HCT116 (cell line): Measurements from ENCODE around the gene ZNF667. TPM values are rescaled to one million over a fixed set of nuclear protein-coding genes. Genes with fewer than 3 reads are reported as not detected.

Experiments
- ATAC-seq: fragments of 200-7000 bp; cut with Tn5 transposase; 2 replicates; pipeline ENCODE4 v1.9.1; 2020; ENCODE audit warnings: mild to moderate bottlenecking, moderate library complexity
- BruUV-seq: library from RNA; stranded (reverse); fragments of 400-500 nt; replicated peaks from 2 replicates; lab custom pipeline; 2021; lab: Mats Ljungman, UMichigan
- CTCF ChIA-PET: fragments of 300-600 bp; sonication (Branson Sonifier 250); formaldehyde crosslinking; loops from one replicate; lab custom pipeline; 2021; ENCODE audit warnings: antibody characterized with exemption; lab: Charles Lee
- POLR2A ChIA-PET: fragments of 300-600, 350-600 bp; sonication (Branson Sonifier 250); formaldehyde crosslinking; loops from one replicate; lab custom pipeline; 2021; ENCODE audit warnings: antibody characterized with exemption; lab: Charles Lee
- RAD21 ChIA-PET, 2 experiments: fragments of 300-600 bp; sonication (Branson Sonifier 250); formaldehyde crosslinking; loops; one replicate each; lab custom pipeline; 2023; ENCODE audit warnings: low total read pairs in 2 of 2; ENCODE audit not compliant: uncharacterized antibody in 2 of 2, unreplicated experiment in 2 of 2, low non-redundant PET in 1 of 2; lab: Charles Lee
- DNase-seq: peaks from one replicate; pipeline ENCODE4 v3.0.0-alpha.2; 2010; ENCODE audit warnings: low read depth, low spot score
- H2AFZ ChIP-seq: fragments of 200-600 bp; shearing (Covaris generic), sonication (generic); 2 replicates; pipeline ENCODE4 v1.6.1; 2017; ENCODE audit warnings: low read depth, mixed run types, mixed read lengths, antibody characterized with exemption, low read length; ENCODE audit not compliant: poor library complexity, severe bottlenecking
- H3K27ac ChIP-seq: 2 replicates; pipeline ENCODE4 v1.5.1; 2012; ENCODE audit warnings: low read depth, low read length
- H3K27me3 ChIP-seq: fragments of 200-600 bp; sonication (generic); 2 replicates; pipeline ENCODE4 v1.6.1; 2016; ENCODE audit warnings: mixed run types, low read length, mixed read lengths; ENCODE audit not compliant: insufficient read depth
- H3K36me3 ChIP-seq, 2 experiments: fragments of 200-500 bp in 1 of 2; fragments of 200-600 bp in 1 of 2; sonication (Bioruptor generic) in 1 of 2; sonication (generic) in 1 of 2; 2 replicates each; pipeline versions ENCODE4 v1.5.1 to v1.6.1; 2014 to 2016; ENCODE audit warnings: low read length in 2 of 2, inconsistent platforms in 1 of 2, mixed read lengths in 1 of 2, mixed run types in 1 of 2; ENCODE audit not compliant: insufficient read depth in 2 of 2, control insufficient read depth in 1 of 2
- H3K4me1 ChIP-seq, 2 experiments: fragments of 200-600 bp in 1 of 2; sonication (generic) in 1 of 2; 2 replicates each; pipeline versions ENCODE4 v1.5.1 to v1.6.1; 2012 to 2017; ENCODE audit warnings: low read length in 2 of 2, inconsistent platforms in 1 of 2, mild to moderate bottlenecking in 1 of 2, mixed read lengths in 1 of 2, mixed run types in 1 of 2, moderate library complexity in 1 of 2; ENCODE audit not compliant: insufficient read depth in 2 of 2, control insufficient read depth in 1 of 2
- H3K4me2 ChIP-seq: fragments of 200-600 bp; sonication (generic); 2 replicates; pipeline ENCODE4 v1.6.1; 2017; ENCODE audit warnings: mixed run types, low read length, mixed read lengths
- H3K4me3 ChIP-seq, 2 experiments: fragments of 200-600 bp in 1 of 2; sonication (generic) in 1 of 2; replicated peaks in 1 of 2; 2 replicates each; pipeline ENCODE4 v1.5.1; 2011 to 2016; ENCODE audit warnings: low read length in 2 of 2, control low read depth in 1 of 2, low read depth in 1 of 2, mild to moderate bottlenecking in 1 of 2, mixed read lengths in 1 of 2, mixed run types in 1 of 2
- H3K79me2 ChIP-seq: fragments of 200-600 bp; sonication (generic); 2 replicates; pipeline ENCODE4 v1.6.1; 2017; ENCODE audit warnings: mild to moderate bottlenecking, mixed run types, low read length, moderate library complexity, mixed read lengths; ENCODE audit not compliant: insufficient read depth
- H3K9ac ChIP-seq: fragments of 200-600 bp; sonication (generic); 2 replicates; pipeline ENCODE4 v1.6.1; 2016; ENCODE audit warnings: low read length, mixed read lengths
- H3K9me2 ChIP-seq: fragments of 200-600 bp; sonication (generic), shearing (Covaris generic); 2 replicates; pipeline ENCODE4 v1.6.1; 2017; ENCODE audit warnings: mixed run types, mild to moderate bottlenecking, moderate library complexity; ENCODE audit not compliant: insufficient read depth
- H3K9me3 ChIP-seq, 2 experiments: fragments of 200-500 bp in 1 of 2; fragments of 200-600 bp in 1 of 2; sonication (Bioruptor generic) in 1 of 2; sonication (generic) in 1 of 2; 2 replicates each; pipeline ENCODE4 v1.6.1; 2014 to 2017; ENCODE audit warnings: low read length in 2 of 2, mixed read lengths in 2 of 2, inconsistent platforms in 1 of 2, low read depth in 1 of 2, mild to moderate bottlenecking in 1 of 2, mixed run types in 1 of 2, moderate library complexity in 1 of 2; ENCODE audit not compliant: control insufficient read depth in 1 of 2, insufficient read depth in 1 of 2
- H4K20me1 ChIP-seq: fragments of 200-600 bp; sonication (generic), shearing (Covaris generic); 2 replicates; pipeline ENCODE4 v1.6.1; 2017; ENCODE audit warnings: mixed run types, mild to moderate bottlenecking, moderate library complexity; ENCODE audit not compliant: insufficient read depth
- ATF3 ChIP-seq: IDR thresholded peaks from 2 replicates; pipeline ENCODE4 v1.6.1; 2012
- CBX3 ChIP-seq: IDR thresholded peaks from 2 replicates; pipeline ENCODE4 v1.6.1; 2012; ENCODE audit warnings: low read depth
- CEBPB ChIP-seq: IDR thresholded peaks from 2 replicates; pipeline ENCODE4 v1.6.1; 2012; ENCODE audit warnings: low read depth
- EGR1 ChIP-seq: IDR thresholded peaks from 2 replicates; pipeline ENCODE4 v1.6.1; 2012; ENCODE audit warnings: low read depth
- FOSL1 ChIP-seq: IDR thresholded peaks from 2 replicates; pipeline ENCODE4 v1.6.1; 2012; ENCODE audit warnings: low read depth
- JUND ChIP-seq: IDR thresholded peaks from 2 replicates; pipeline ENCODE4 v1.6.1; 2012
- POLR2A ChIP-seq: IDR thresholded peaks from 2 replicates; pipeline ENCODE4 v1.7.0; 2011; ENCODE audit warnings: borderline replicate concordance; ENCODE audit not compliant: insufficient read depth, insufficient read length; ENCODE audit errors: extremely low read depth
- POLR2AphosphoS5 ChIP-seq: IDR thresholded peaks from 2 replicates; pipeline ENCODE4 v1.6.1; 2011; ENCODE audit warnings: mild to moderate bottlenecking, low read depth, low read length, moderate library complexity
- RAD21 ChIP-seq: IDR thresholded peaks from 2 replicates; pipeline ENCODE4 v1.6.1; 2012; ENCODE audit warnings: low read depth, mild to moderate bottlenecking
- SIN3A ChIP-seq: IDR thresholded peaks from 2 replicates; pipeline ENCODE4 v1.6.1; 2012; ENCODE audit warnings: low read depth
- TCF7L2 ChIP-seq: IDR thresholded peaks from 2 replicates; pipeline ENCODE4 v1.7.0; 2011; ENCODE audit warnings: borderline replicate concordance, inconsistent platforms; ENCODE audit not compliant: insufficient read depth, insufficient read length; ENCODE audit errors: extremely low read depth
- ZFX ChIP-seq: fragments of 450-650 bp; IDR thresholded peaks from 2 replicates; pipeline ENCODE4 v1.6.1; 2017
- ZNF274 ChIP-seq: fragments of 200-500 bp; sonication (Bioruptor generic); IDR thresholded peaks from 2 replicates; pipeline ENCODE4 v1.6.1; 2014; ENCODE audit warnings: mild to moderate bottlenecking, low read depth, low read length, inconsistent platforms
- intact Hi-C: fragments of 100-400 bp; cut with micrococcal nuclease; formaldehyde crosslinking; loops from 2 replicates; pipeline ENCODE4 v1.10.0; 2022
- total RNA-seq: library from RNA; stranded (reverse); gene quantifications from one replicate; pipeline ENCODE4 v1.2.1, GENCODE V29; 2021; ENCODE audit not compliant: unreplicated experiment
- TF ChIP-seq, protein P1 (sequence below), 3 experiments: fragments of 200-600 bp in 1 of 3; sonication (generic) in 1 of 3; IDR thresholded peaks in 2 of 3; conservative IDR thresholded peaks in 1 of 3; 2 replicates each; pipeline ENCODE4 v1.5.1; 2012 to 2017; ENCODE audit warnings: low read depth in 2 of 3, low read length in 2 of 3, antibody characterized with exemption in 1 of 3, borderline replicate concordance in 1 of 3, control low read depth in 1 of 3, mild to moderate bottlenecking in 1 of 3, mixed read lengths in 1 of 3, mixed run types in 1 of 3, moderate library complexity in 1 of 3; ENCODE audit not compliant: insufficient read depth in 1 of 3
- TF ChIP-seq, protein P2 (sequence below): IDR thresholded peaks from 2 replicates; pipeline ENCODE4 v1.6.1; 2012

The ZNF667 gene
- total RNA-seq, 1 experiment from 2014 or later = not detected

DNA sequence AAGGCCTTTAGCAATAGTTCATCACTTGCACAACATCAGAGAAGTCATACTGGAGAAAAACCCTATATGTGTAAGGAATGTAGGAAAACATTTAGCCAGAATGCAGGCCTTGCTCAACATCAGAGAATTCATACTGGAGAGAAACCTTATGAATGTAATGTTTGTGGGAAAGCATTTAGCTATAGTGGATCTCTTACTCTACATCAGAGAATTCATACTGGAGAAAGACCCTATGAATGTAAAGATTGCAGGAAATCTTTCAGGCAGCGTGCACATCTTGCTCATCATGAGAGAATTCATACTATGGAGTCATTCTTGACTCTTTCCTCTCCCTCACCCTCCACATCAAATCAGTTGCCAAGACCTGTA, 53.2 kb downstream of the ZNF667 start:
- ChIA-PET POLR2A (no interaction called here), CTCF (no interaction called here), RAD21 (no interaction called here)
- H3K27ac ChIP-seq = no peak overlapping the region
- intact Hi-C loops = no loop called here
- H3K9me3 ChIP-seq = peaks cover 31 to 50% of the 10 kb centered on the region in 2 experiments
- no peaks in the 10 kb centered on the region for H3K79me2 ChIP-seq
- H3K4me2 ChIP-seq = no peak overlapping the region
- no peak for TF ChIP-seq SIN3A
- TF ChIP-seq FOSL1 = no peak
- peak; percentile 88 for TF ChIP-seq ZNF274
- DNase-seq (no peak), ATAC-seq (no peak)
- no peak overlapping the region for H2AFZ ChIP-seq
- H3K4me1 ChIP-seq = no peaks in the 10 kb centered on the region
- no peaks in the 10 kb centered on the region for H3K36me3 ChIP-seq
- no TSS peak for BruUV-seq
- H3K4me3 ChIP-seq = no peak overlapping the region
- no peaks in the 10 kb centered on the region for H4K20me1 ChIP-seq
- no peaks in the 10 kb centered on the region for H3K27me3 ChIP-seq
- no peak overlapping the region for H3K9ac ChIP-seq
- H3K9me2 ChIP-seq = no peaks in the 10 kb centered on the region

GRCh38 chr19:56423276-56423984, 53.7 kb downstream of the ZNF667 start:
- Histone ChIP-seq H3K36me3 (no peaks in the 10 kb centered on the region), H3K27ac (no peak overlapping the region), H3K9me3 (peaks cover 31 to 53% of the 10 kb centered on the region in 2 experiments), H4K20me1 (no peaks in the 10 kb centered on the region), H3K79me2 (no peaks in the 10 kb centered on the region), H3K4me1 (no peaks in the 10 kb centered on the region), H3K9ac (no peak overlapping the region), H3K4me3 (no peak overlapping the region), H3K27me3 (no peaks in the 10 kb centered on the region), H2AFZ (no peak overlapping the region), H3K4me2 (no peak overlapping the region), H3K9me2 (no peaks in the 10 kb centered on the region)
- no peak for ATAC-seq
- TF ChIP-seq EGR1 (no peak), FOSL1 (no peak), SIN3A (no peak), CEBPB (no peak), RAD21 (no peak), TCF7L2 (no peak), JUND (no peak), POLR2A (no peak), ZFX (no peak), ATF3 (no peak), ZNF274 (no peak), POLR2AphosphoS5 (no peak), CBX3 (no peak)
- TF ChIP-seq, protein P1, sequence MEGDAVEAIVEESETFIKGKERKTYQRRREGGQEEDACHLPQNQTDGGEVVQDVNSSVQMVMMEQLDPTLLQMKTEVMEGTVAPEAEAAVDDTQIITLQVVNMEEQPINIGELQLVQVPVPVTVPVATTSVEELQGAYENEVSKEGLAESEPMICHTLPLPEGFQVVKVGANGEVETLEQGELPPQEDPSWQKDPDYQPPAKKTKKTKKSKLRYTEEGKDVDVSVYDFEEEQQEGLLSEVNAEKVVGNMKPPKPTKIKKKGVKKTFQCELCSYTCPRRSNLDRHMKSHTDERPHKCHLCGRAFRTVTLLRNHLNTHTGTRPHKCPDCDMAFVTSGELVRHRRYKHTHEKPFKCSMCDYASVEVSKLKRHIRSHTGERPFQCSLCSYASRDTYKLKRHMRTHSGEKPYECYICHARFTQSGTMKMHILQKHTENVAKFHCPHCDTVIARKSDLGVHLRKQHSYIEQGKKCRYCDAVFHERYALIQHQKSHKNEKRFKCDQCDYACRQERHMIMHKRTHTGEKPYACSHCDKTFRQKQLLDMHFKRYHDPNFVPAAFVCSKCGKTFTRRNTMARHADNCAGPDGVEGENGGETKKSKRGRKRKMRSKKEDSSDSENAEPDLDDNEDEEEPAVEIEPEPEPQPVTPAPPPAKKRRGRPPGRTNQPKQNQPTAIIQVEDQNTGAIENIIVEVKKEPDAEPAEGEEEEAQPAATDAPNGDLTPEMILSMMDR (IDR thresholded peaks at IDR 0.05 in 2 of 3, conservative IDR thresholded peaks at IDR 0.05 in 1 of 3; ENCODE audit: borderline replicate concordance in 1 of 3, insufficient read depth in 1 of 3, low read depth in 2 of 3, low read length in 2 of 3) = no peak
- TF ChIP-seq, protein P2, sequence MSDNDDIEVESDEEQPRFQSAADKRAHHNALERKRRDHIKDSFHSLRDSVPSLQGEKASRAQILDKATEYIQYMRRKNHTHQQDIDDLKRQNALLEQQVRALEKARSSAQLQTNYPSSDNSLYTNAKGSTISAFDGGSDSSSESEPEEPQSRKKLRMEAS = no peak
- CTCF ChIA-PET = no interaction called here
- RAD21 ChIA-PET = no interaction called here
- DNase-seq = no peak
- intact Hi-C loops = no loop called here
- no TSS peak for BruUV-seq
- POLR2A ChIA-PET = no interaction called here
